Suprapubic skin (tissue), 4 donors: Measurements from ENCODE around the gene STAT1. TPM values are rescaled to one million over a fixed set of nuclear protein-coding genes. Genes with fewer than 3 reads are reported as not detected.

Source experiments
- DNase-seq, 2 donors: peaks; one replicate each; pipeline ENCODE4 v3.0.0-alpha.2; 2019; ENCODE audit warnings: low spot score in 2 of 2
- H3K27ac ChIP-seq: fragments of 200-600 bp; sonication (generic); one replicate; pipeline ENCODE4 v1.5.1; 2019
- H3K27me3 ChIP-seq: fragments of 200-600 bp; sonication (generic); one replicate; pipeline ENCODE4 v1.5.1; 2019
- H3K36me3 ChIP-seq: fragments of 200-600 bp; sonication (generic); one replicate; pipeline ENCODE4 v1.5.1; 2019
- H3K4me1 ChIP-seq: fragments of 200-600 bp; sonication (generic); one replicate; pipeline ENCODE4 v1.5.1; 2019
- H3K4me3 ChIP-seq: fragments of 200-600 bp; sonication (generic); one replicate; pipeline ENCODE4 v1.5.1; 2019; ENCODE audit warnings: mild to moderate bottlenecking
- H3K9me3 ChIP-seq: fragments of 200-600 bp; sonication (generic); one replicate; pipeline ENCODE4 v1.5.1; 2019
- EP300 ChIP-seq: sonication (generic); formaldehyde crosslinking; IDR thresholded peaks from one replicate; pipeline ENCODE4 v1.6.1; 2017; ENCODE audit warnings: antibody characterized with exemption
- POLR2A ChIP-seq, 2 donors: fragments of 450-650 bp; IDR thresholded peaks; one replicate each; pipeline ENCODE4 v1.6.1; 2017; ENCODE audit warnings: antibody characterized with exemption in 2 of 2, mild to moderate bottlenecking in 2 of 2, moderate library complexity in 2 of 2
- POLR2AphosphoS5 ChIP-seq, 3 donors: sonication (generic); formaldehyde crosslinking; IDR thresholded peaks; one replicate each; pipeline ENCODE4 v1.6.1; 2017; ENCODE audit warnings: antibody characterized with exemption in 3 of 3
- WGBS: methylation state at CpG from one replicate; pipeline ENCODE4 v1.1.5; 2018; 5-methylcytosine and 5-hydroxymethylcytosine counted together
- total RNA-seq, 4 donors: library from RNA; depleted of rRNA; stranded (reverse); fragments of >200 nt; gene quantifications; one replicate each; pipeline ENCODE4 v1.1.0, GENCODE V29; 2016
- TF ChIP-seq, protein P1 (sequence below), 2 donors: fragments of 200-600 bp in 1 of 2; fragments of 450-650 bp in 1 of 2; sonication (generic) in 1 of 2; IDR thresholded peaks; one replicate each; pipeline ENCODE4 v1.5.1; 2016 to 2019; ENCODE audit warnings: antibody characterized with exemption in 2 of 2, mild to moderate bottlenecking in 1 of 2, moderate library complexity in 1 of 2

STAT1 gene
- total RNA-seq, 4 donors from 2014 or later, result 33.5 to 60.7 (median 37.6) TPM

DNA sequence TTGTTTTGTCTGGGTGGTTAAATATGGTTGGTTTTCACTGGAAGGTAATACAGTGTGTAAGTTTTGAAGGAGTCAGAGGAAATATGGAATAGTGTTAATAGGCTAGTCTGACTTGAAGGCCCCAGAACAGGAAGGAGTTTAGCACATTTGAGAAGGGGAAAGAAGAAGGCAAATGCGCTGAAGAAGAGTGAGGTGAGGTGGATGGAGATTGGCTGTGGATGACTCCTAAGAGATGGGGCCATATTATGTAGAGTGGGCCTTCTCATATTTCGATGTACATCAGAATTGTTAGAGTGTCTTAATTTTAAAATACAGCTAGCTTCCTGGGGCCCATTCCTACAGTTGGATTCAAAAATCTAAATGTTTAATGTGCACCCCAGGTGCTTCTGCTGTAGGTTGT lies 72.4 kb downstream of the STAT1 start:
- TF ChIP-seq POLR2AphosphoS5 (IDR thresholded peaks at IDR 0.05), result no peak
- TF ChIP-seq EP300, result no peak
- no peak for TF ChIP-seq POLR2A (IDR thresholded peaks at IDR 0.05)
- TF ChIP-seq, protein P1, sequence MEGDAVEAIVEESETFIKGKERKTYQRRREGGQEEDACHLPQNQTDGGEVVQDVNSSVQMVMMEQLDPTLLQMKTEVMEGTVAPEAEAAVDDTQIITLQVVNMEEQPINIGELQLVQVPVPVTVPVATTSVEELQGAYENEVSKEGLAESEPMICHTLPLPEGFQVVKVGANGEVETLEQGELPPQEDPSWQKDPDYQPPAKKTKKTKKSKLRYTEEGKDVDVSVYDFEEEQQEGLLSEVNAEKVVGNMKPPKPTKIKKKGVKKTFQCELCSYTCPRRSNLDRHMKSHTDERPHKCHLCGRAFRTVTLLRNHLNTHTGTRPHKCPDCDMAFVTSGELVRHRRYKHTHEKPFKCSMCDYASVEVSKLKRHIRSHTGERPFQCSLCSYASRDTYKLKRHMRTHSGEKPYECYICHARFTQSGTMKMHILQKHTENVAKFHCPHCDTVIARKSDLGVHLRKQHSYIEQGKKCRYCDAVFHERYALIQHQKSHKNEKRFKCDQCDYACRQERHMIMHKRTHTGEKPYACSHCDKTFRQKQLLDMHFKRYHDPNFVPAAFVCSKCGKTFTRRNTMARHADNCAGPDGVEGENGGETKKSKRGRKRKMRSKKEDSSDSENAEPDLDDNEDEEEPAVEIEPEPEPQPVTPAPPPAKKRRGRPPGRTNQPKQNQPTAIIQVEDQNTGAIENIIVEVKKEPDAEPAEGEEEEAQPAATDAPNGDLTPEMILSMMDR (IDR thresholded peaks at IDR 0.05), result no peak
- Histone ChIP-seq H3K27ac (no peak overlapping the region), H3K9me3 (no peaks in the 10 kb centered on the region), H3K4me1 (peaks cover 9% of the 10 kb centered on the region), H3K36me3 (no peaks in the 10 kb centered on the region), H3K4me3 (no peak overlapping the region), H3K27me3 (no peaks in the 10 kb centered on the region)
- no peak for DNase-seq
- WGBS, result 97% methylated on average over 2 of the region's 2 CpGs

DNA sequence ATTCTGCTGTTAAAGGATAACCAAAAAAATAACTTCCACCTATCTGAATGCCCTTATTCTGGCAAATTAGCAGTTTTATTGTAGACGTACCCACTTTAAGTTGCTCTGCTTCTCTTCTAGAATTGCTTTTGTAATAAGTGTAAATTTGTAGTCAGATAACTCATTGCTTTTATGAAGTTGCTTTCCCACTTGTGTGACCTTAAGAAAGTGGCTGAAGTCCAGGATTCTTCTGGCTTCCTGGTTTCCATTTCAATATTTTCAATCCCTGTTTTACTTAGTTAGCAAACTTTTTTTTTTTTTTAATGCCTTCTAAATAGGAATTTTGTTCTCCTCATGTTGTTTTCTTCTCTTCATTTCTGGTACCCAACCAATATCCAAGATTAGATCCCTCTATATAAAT lies 73.5 kb downstream of the STAT1 start:
- no peaks in the 10 kb centered on the region for H3K27me3 ChIP-seq
- WGBS, result 67% methylated on average over 1 of the region's 1 CpG
- no peaks in the 10 kb centered on the region for H3K9me3 ChIP-seq
- no peak overlapping the region for H3K4me3 ChIP-seq
- peaks cover 9% of the 10 kb centered on the region for H3K4me1 ChIP-seq
- no peak for DNase-seq
- H3K27ac ChIP-seq, result no peak overlapping the region
- H3K36me3 ChIP-seq, result no peaks in the 10 kb centered on the region
- TF ChIP-seq, protein P1 (IDR thresholded peaks at IDR 0.05), result no peak
- TF ChIP-seq POLR2A (IDR thresholded peaks at IDR 0.05) (no peak), EP300 (no peak), POLR2AphosphoS5 (IDR thresholded peaks at IDR 0.05) (no peak)

DNA sequence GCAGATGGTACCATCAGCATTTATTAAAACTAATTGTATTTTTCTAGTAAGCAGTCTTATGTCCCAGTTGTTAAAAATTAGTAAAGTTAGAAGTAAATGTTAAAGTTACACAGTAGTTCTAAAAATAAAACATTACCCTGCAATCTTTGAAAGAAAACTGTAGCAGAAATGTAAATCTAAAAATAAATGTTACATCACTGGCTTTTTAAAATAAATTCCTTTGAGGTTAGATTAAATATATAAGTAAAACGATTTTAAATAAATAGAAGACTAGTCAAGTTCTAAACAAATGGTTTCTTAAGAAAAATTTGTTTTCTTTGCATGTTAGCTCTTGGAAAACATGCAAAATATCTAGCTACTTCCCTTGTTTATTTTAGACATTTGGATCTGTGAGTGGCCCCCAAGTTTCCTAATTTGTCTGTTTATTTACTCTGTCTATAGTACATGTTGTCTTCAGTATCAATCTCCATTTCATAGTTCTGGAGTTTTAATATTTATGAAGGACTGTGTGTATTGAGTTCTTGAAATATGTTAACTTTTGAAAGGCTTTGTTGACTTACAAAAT lies 75.1 kb downstream of the STAT1 start:
- DNase-seq, result no peak
- H3K4me3 ChIP-seq, result no peak overlapping the region
- WGBS, result 30% methylated on average over 1 of the region's 1 CpG
- no peaks in the 10 kb centered on the region for H3K9me3 ChIP-seq
- H3K27ac ChIP-seq, result no peak overlapping the region
- H3K27me3 ChIP-seq, result no peaks in the 10 kb centered on the region
- TF ChIP-seq POLR2A (IDR thresholded peaks at IDR 0.05), result no peak
- TF ChIP-seq, protein P1 (IDR thresholded peaks at IDR 0.05), result no peak
- no peak for TF ChIP-seq EP300
- no peak for TF ChIP-seq POLR2AphosphoS5 (IDR thresholded peaks at IDR 0.05)
- H3K36me3 ChIP-seq, result no peaks in the 10 kb centered on the region
- peaks cover 9% of the 10 kb centered on the region for H3K4me1 ChIP-seq

DNA sequence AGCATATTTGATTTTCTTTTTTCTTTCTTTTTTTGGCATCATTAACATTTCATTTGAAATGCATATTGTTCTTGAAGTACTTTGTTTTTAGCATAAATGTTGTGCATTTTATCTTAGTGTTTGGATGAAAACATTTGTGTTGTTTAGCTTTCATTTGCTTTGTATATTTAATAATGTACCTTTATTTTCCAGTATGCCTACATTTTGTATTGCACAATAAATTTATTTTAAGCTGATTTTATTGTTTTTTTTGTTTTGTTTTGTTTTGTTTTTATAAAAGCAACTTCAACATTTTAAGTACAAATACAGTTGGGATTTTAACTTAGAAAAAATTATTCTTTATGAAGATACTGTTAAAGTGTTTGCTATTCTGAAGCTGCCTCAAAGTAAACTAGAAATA lies 78.9 kb downstream of the STAT1 start:
- Histone ChIP-seq H3K4me1 (peaks cover under 1% of the 10 kb centered on the region), H3K27ac (no peak overlapping the region), H3K4me3 (no peak overlapping the region), H3K36me3 (peaks cover 20% of the 10 kb centered on the region), H3K9me3 (no peaks in the 10 kb centered on the region), H3K27me3 (no peaks in the 10 kb centered on the region)
- DNase-seq, result no peak
- TF ChIP-seq POLR2AphosphoS5 (IDR thresholded peaks at IDR 0.05), result no peak
- no peak for TF ChIP-seq EP300
- TF ChIP-seq, protein P1 (IDR thresholded peaks at IDR 0.05), result no peak
- TF ChIP-seq POLR2A (IDR thresholded peaks at IDR 0.05), result no peak

DNA sequence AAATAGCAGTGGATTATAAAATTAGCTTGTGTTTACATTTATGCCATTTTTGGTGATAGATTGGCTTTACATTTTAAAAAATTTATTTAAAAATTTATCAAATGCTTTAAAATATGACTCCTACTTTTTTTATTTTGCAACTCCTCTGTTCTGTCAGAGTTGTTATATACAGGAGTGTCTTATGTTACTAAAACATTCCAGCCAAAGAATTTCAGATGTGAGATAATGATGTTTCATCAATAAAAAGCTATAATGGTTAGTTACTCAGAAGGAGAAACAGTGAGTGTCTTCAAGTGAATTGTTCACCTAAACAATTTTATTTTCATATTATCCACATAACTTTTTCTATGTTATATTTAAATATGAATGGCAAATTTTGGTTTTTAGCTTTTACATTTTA lies 80.6 kb downstream of the STAT1 start:
- H3K4me1 ChIP-seq, result no peaks in the 10 kb centered on the region
- no peaks in the 10 kb centered on the region for H3K27me3 ChIP-seq
- no peaks in the 10 kb centered on the region for H3K9me3 ChIP-seq
- DNase-seq, result no peak
- no peak overlapping the region for H3K27ac ChIP-seq
- peaks cover 33% of the 10 kb centered on the region for H3K36me3 ChIP-seq
- no peak for TF ChIP-seq POLR2A (IDR thresholded peaks at IDR 0.05)
- TF ChIP-seq, protein P1 (IDR thresholded peaks at IDR 0.05), result no peak
- no peak for TF ChIP-seq POLR2AphosphoS5 (IDR thresholded peaks at IDR 0.05)
- TF ChIP-seq EP300, result no peak
- H3K4me3 ChIP-seq, result no peak overlapping the region
